HG03139 (cell line): Measurements from ENCODE around the gene NMUR1.
A peak's percentile ranks its signal among the peaks of the same experiment; 100 is the strongest.

ENCODE experiments used
- ATAC-seq: cut with Tn5 transposase; IDR thresholded peaks from one replicate; pipeline ENCODE4 v1.9.1; 2021; ENCODE audit not compliant: unreplicated experiment

Gene NMUR1

DNA sequence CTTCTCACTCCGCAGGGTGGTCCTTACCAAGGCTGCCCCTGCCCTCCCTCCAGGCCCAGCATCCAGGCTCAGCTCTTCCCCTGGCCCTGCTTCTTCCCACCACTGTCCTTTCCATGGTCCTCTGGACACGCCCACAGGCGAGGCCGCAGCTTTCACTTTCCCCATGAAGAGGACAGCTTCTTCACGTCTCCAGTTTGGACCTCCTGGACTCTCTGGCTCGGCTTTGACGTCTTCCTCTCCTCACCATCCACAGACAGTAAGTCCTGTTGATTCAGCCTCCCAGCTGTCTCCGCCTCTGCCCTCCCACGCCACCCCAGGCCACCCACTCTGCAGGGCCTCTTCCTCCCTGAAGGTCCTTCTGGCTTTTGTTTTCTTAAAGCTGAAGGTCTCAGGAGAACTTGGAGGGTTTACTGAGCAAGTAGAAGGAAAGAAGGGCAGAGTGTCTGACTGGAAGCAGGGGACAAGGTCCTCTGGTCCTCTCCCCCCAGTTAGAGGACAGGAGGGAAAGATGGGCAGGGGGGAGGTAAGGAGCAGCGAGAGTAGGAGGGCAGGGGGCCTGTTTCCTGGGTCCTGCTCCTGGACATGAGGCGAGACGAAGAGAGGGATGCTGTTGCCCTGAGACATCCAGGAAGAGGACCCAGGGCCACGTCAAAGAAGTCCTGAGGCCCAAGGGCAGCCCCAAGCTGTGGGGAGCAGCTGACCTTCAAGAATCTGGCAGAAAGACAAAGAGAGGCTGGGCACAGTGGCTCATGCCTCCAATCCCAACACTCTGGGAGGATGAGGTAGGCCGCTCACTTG is 24.7 kb upstream of the NMUR1 start:
- ATAC-seq = no peak

GRCh38 chr2:231554327-231554726 is 24.1 kb upstream of the NMUR1 start:
- no peak for ATAC-seq

DNA sequence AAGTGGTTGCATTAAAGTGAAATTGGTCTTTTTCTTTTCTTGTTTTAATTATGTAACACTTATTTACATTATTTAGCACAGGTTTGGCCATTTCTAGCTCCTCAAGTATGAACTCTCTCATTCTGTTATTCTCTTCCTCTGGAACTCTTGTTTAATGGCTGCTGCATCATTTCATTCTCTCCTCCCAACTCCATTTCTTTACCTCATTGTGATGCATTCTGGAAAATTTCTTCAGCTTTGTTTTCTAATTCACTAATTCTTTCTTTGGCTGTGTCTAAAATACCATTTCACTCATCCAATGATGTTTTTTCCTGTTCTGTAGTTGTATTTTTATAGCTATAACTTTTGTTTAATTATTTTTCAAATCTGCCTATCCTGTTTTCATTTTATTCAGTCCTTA is 22.5 kb upstream of the NMUR1 start:
- no peak for ATAC-seq

DNA sequence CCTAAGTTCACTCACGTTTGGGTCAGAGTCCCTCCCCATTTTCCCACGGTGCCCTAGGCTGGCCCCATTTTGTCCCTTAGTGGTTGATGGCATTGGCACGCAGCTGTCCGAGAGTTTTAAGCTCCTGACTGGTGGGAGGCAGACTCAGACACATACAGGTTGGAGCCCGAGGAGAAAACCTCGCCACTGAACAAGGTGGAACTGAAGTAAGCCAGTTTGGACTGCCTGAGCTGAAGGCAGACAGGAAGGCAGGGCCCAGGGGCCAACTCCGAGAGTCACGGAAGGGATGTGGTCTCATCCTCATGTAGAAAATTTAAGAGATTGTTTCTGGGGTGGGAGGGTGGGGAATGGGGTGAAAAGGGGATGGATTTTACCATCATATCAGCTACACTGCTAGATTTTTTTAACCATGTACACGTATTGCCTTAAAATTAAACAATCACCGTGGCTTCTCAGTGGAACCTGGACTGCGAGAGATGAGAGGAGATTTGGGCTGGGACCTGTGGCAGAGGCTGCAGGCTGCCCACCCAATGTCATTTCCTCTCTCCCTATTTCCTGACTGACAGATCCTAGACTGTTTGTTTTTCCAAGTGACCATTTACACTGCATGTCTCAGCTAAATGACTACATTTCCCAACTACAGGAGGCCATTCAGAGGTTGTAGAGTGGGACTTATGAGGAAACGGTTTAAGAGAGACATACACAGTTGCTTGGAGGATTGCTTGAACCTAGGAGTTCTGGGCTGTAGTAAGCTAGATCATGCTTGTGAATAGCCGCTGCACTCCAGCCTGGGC is 19.4 kb upstream of the NMUR1 start:
- no peak for ATAC-seq

DNA sequence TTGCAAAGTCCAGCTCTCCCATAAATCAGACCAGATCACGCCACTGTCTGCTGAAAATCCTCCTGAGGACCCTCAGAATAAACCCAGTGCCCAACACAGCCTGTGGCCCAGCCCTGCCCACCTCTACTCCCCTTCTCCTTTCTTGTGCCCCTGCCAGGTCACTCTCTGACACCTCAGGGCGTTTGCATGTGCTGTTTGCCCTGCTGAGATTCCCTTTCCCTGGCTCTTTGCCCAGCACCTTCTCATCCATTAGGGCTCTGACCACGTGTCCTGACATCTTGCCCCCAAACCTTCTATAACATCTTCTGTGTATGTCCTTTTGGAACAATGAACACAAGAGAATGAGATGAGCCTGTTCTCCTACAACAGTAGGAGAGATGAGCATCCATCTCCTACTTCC is 18.5 kb upstream of the NMUR1 start:
- no peak for ATAC-seq

- ATAC-seq = no peak
Observed at GRCh38 chr2:231547315-231548110, 17.3 kb upstream of the NMUR1 start.

DNA sequence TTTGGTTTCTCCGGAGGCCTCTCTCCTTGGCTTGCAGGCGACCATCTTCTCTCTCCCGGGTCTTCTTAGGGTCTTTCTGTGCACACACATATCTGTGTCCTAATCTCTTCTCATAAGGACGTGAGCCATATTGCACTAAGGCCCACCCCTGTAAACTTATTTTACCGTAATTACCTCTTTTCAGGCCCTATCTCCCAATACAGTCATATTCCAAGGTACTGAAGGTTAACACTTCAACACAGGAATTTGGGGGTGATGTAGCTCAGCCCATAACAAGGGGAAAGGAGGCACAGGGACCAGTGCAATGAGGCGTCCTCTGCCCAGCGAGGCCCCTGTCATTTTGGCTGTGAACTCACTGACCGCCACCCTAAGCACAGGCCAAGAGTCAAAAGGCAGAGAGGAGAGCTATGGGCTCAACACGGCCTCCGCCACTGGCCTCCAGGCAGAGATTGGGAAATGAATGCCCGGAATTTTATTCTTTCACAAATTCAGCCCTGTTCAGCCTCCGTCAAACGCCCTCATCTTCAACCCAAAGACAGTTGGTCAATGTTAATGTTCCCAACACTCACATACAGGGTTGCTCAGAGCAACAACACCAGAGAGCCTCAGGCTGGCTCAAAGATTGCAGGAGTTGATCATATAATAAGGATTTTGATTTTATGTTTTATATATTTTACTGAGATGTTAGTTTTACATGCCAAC is 15.9 kb upstream of the NMUR1 start:
- peak; percentile 3 for ATAC-seq

DNA sequence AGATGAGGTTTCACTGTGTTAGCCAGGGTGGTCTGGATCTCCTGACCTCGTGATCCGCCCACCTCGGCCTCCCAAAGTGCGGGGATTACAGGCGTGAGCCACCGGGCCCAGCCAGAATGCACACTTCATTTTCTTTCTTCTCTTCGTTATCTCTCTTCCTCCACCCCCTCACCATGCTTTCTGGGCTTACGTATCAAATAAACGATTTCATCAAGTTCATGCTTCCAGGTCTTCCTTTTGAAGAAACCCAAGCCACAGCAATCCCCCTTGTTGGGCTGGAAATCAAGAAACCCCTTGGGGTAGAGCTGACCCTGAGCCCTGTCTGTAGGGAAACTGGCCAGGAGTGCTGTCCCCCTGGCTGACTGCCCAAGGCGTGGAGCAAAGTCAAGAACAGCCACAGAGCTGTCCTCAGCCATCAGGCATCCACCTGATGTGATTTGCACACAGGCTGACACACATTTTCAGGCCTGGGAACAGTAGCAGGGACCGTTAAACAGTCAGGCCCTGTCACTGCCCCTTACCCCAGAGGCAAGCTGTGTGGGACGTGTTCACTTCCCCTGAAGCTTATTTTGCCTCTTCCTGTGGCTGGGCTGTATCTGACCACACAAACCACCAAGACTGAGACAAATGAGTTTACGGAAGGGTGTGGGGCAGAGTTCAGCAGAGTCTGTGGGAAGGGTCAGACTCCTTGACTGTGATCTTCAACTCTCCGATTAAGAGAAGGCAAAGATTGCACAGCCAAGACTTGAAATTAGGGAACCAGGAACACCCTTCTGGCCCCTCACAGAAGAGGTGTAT is 15.1 kb upstream of the NMUR1 start:
- peak; percentile 96 for ATAC-seq

GRCh38 chr2:231542136-231542535 is 11.9 kb upstream of the NMUR1 start:
- no peak for ATAC-seq

DNA sequence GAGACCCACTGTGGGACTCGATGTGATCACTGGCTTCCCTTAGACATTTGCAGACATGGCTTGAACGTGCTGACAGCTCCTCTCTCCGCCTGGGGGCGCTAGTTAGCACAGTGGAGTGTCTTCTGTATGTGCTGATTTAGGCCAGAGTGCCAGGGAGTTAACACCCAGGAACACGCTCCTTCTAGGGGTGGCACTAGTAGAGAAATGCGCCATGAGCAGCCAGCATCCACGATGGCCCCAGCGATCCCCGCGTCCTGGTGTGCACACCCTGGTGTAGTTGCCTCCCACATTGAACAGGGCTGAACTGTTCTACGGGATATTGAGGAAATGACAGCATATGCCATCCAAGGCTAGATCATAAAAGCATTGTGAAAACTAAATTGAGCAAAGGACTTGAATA is 11.4 kb upstream of the NMUR1 start:
- no peak for ATAC-seq

- ATAC-seq = no peak
Observed at GRCh38 chr2:231539991-231540390, 9.7 kb upstream of the NMUR1 start.

DNA sequence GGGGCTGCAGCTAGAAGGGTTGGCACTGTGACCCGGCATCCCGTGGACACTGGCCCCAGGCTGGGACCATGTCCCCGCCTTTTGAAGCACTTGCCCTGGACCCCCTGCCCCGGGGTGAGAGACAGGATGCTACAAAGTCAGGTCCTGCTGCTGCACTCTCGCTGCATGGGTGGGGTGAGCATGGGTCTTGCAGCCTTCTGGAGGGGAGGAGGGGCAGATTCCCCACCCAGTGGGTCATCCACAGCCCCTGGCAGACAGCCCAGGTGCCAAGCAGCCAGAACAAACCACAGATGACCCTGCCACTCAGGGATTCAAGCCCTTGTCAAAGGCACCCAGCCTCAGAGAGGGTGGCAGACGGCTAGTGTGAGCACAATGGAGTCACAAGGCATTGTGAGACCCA is 5.7 kb upstream of the NMUR1 start:
- ATAC-seq = no peak

DNA sequence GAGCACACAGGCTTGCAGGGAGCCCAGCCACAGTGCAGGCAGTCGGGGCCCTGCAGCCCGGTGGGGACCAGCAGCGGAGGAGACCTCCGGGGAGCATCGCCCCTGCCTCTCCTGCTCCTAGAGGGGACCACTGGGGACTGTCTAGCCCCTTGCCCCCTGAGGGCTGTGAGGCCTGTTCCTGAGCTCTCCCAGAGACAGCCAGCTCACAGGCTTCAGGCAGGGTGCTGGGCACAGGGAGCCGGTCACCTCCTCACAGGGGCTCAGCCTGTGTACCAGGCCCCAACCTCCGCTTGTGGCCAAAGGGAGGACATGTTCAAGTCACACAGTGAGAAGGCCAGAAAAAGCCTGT is 3.5 kb upstream of the NMUR1 start:
- no peak for ATAC-seq

GRCh38 chr2:231533086-231533776 is 3.0 kb upstream of the NMUR1 start:
- ATAC-seq = no peak

GRCh38 chr2:231532756-231533035 is 2.5 kb upstream of the NMUR1 start:
- ATAC-seq = no peak

- no peak for ATAC-seq
Observed at GRCh38 chr2:231531883-231532755, 1.9 kb upstream of the NMUR1 start.

DNA sequence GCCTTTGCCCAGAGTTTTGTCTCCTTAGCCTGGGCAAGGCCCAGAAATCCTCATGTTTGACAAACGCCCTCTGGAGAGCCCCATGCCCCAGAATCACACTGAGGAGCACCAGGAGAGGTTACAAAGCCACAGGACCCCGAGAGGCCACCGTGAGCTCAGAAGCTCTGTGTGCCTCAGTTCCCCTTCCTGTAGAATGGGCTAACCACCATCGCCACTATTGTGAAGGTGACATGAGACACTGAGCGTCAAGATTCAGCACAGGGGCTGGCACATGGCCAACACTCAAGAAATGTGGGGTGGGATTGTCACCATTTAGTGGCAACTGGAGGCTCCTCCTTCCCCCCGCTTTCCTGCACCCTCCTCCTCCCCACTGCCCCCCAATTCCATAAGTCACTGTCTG is 1.2 kb upstream of the NMUR1 start:
- ATAC-seq = no peak

GRCh38 chr2:231528636-231529030 is 1.6 kb downstream of the NMUR1 start:
- ATAC-seq = no peak
